Right ventricle myocardium inferior (tissue), 1 donor: ENCODE data around the gene DDX28. TPM values are rescaled to one million over a fixed set of nuclear protein-coding genes. Genes with fewer than 3 reads are reported as not detected.
"Not testable (repeated sequence)": the region's sequence is repeated elsewhere in the genome, so short reads cannot be mapped to it uniquely, and the experiment has no call there.

Experiments
- ATAC-seq: fragments of 200-7000 bp; cut with Tn5 transposase; one replicate; pipeline ENCODE4 v1.9.1; 2020; ENCODE audit warnings: mild to moderate bottlenecking, moderate library complexity
- DNase-seq: peaks from one replicate; pipeline ENCODE4 v3.0.0; 2021; ENCODE audit errors: missing footprints
- intact Hi-C: fragments of 100-400 bp; cut with DNase I; formaldehyde crosslinking; loops from one replicate; pipeline ENCODE4 v1.11.0; 2022
- total RNA-seq: library from RNA; stranded (reverse); fragmentation: NEBNext Ultra II Directional; extraction: Animal tissue kit (Norgen Biotek cat#: 25700); gene quantifications from one replicate; pipeline ENCODE4 v1.2.1, GENCODE V29; 2021
- donor health status: DM: no; HTN: yes; CAD: no; lungs with severe emphysema.

Gene DDX28
- total RNA-seq, 1 donor from 2014 or later = 7.5 TPM

GRCh38 chr16:67977469-67978227, 45.4 kb downstream of the DDX28 start:
- ATAC-seq (peak; percentile 47), DNase-seq (no peak)

DNA sequence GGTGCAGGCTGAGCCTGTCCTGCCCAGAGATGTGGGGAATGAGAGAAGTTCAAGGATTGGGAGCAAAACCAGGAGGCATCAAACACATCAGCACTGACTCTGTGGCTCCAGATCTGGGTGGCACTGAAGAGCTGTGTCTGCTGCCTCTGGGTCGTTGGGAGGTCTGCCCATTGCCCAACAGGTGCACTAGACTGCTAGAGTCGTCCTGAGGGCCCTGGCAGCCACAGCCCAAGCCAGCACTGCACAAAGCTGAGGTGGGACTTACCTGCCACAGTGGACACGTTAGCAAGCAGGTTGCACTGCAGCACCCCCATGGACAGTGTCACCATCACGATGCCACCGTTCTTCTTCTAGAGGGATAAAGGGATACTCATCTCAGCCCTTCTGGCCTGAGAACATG, 46.0 kb downstream of the DDX28 start:
- intact Hi-C loops = no loop called here
- no peak for ATAC-seq

More at GRCh38 chr16:67977469-67978227, 45.4 kb downstream of the DDX28 start:
- intact Hi-C loops = no loop called here

DNA sequence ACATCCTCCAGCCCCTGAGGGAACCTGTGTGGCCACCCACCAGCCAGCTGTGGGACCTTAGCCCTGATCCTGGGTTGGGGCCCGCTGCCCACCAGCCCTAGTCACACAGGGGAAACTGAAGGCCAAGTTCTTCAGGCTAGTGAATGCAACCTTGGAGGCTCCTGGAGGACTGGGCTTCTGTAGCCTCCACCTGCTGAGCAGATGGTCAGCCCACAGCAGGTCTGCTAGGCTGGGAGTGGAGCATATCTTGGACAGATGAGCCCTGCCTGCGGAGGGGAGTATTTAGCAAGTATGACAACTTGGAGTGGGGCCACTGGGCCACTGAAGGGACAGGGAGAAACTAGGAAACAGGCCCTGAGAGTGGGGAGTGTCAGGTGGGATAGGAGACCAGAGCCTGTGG, 46.8 kb downstream of the DDX28 start:
- DNase-seq (no peak), ATAC-seq (no peak)
- intact Hi-C loops = no loop called here

More for the DNA sequence above, 46.0 kb downstream of the DDX28 start:
- no peak for DNase-seq

DNA sequence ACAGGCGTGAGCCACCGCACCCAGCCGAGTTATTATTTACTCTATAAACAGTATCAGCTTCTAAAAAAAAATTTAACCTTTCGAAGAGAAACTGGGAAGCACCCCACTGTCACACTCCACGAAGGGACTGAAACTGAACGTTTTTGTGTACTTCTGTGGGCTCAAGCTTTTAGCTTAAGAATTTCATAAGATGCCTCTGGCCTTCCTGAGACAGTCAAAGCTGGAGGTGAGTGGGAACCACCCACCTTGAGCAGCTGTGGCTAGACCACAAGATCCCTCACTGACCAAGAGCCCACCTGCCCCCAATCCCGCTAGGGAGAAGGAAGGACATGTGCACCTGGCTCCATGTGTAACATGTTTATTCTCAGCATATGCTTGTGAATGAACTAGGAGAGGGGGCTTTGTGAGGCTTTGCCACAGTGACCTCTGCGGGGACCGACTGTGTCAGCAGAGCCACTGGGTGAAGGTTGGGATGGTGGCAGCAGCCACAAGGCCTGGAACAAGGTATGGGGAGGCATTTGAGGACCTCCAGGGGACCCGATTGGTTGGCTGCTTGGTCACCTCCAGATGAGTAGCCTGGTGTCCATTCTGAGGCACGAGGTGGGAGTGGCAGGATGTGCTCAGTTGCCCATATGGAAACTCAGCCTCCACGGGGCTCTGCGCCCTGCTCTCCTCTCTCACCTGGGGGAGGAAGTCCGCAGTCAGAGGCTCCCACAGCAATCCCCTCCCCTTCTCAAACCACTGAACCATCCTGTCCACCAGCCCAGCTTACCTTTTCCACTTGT, 47.5 kb downstream of the DDX28 start:
- intact Hi-C loops = no loop called here
- DNase-seq (peak; percentile 14), ATAC-seq (no peak)

- peak; percentile 4 for DNase-seq
- intact Hi-C loops, ATAC-seq: not testable (repeated sequence)
Measured at GRCh38 chr16:67972285-67972684, 50.7 kb downstream of the DDX28 start.

DNA sequence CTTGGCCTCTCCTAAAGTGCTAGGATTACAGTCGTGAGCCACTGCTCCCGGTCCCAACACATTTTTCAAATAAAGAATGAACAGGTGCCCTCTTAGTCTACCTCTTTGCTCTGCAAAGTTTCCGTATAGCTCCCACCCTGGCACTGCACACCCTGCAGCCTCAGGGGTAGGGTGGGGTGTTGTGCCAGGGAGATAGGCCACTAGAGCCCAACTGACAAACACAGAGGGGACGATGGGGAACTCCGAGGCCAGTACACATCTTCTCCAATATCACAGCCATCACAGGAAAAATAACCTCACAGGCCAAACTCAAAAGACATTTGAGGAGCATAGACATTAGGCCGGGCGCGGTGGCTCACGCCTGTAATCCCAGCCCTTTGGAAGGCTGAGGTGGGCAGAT, 51.9 kb downstream of the DDX28 start:
- peak; percentile 3 for DNase-seq
- no peak for ATAC-seq
- intact Hi-C loops = no loop called here

Other genes with a start within 250 kb of the DDX28 start
- gene RANBP10, start 216.7 kb downstream of the DDX28 start, total RNA-seq = 11.1 TPM
- 0.41 TPM for gene TSNAXIP1, start 216.3 kb downstream of the DDX28 start, total RNA-seq
- 32.3 TPM for gene THAP11, start 180.9 kb downstream of the DDX28 start, total RNA-seq
- gene NUTF2, start 176.3 kb downstream of the DDX28 start, total RNA-seq = 86.6 TPM
- 21.3 TPM for gene CENPT, start 175.5 kb downstream of the DDX28 start, total RNA-seq
- gene EDC4, start 150.2 kb downstream of the DDX28 start, total RNA-seq = 35.4 TPM
- 0.54 TPM for gene NRN1L, start 138.3 kb downstream of the DDX28 start, total RNA-seq
- 18.1 TPM for gene PSKH1, start 130.0 kb downstream of the DDX28 start, total RNA-seq
- 0.81 TPM for gene CTRL, start 91.4 kb downstream of the DDX28 start, total RNA-seq
- 59.3 TPM for gene PSMB10, start 86.4 kb downstream of the DDX28 start, total RNA-seq
- 19.0 TPM for gene LCAT, start 79.1 kb downstream of the DDX28 start, total RNA-seq
- gene SLC12A4, start 54.6 kb downstream of the DDX28 start, total RNA-seq = 97.5 TPM
- gene DPEP3, start 42.7 kb downstream of the DDX28 start, total RNA-seq = not detected
- gene DPEP2, start 23.7 kb downstream of the DDX28 start, total RNA-seq = 0.87 TPM
- gene DPEP2NB, start 7.3 kb downstream of the DDX28 start, total RNA-seq = not detected
- gene DUS2, start 52 bp upstream of the DDX28 start, total RNA-seq = 7.0 TPM
- 23.7 TPM for gene NFATC3, start 62.1 kb upstream of the DDX28 start, total RNA-seq
- 0.41 TPM for gene ESRP2, start 212.9 kb upstream of the DDX28 start, total RNA-seq
- 43.8 TPM for gene PLA2G15, start 222.1 kb upstream of the DDX28 start, total RNA-seq
- 33.7 TPM for gene SLC7A6, start 241.3 kb upstream of the DDX28 start, total RNA-seq